ENCODE results near the gene NHERF2. TPM values are rescaled to one million over a fixed set of nuclear protein-coding genes. Genes with fewer than 3 reads are reported as not detected.
A peak's percentile ranks its signal among the peaks of the same experiment; 100 is the strongest.

The NHERF2 gene
- total RNA-seq, 1 experiment from 2014 or later, result 104 TPM

DNA sequence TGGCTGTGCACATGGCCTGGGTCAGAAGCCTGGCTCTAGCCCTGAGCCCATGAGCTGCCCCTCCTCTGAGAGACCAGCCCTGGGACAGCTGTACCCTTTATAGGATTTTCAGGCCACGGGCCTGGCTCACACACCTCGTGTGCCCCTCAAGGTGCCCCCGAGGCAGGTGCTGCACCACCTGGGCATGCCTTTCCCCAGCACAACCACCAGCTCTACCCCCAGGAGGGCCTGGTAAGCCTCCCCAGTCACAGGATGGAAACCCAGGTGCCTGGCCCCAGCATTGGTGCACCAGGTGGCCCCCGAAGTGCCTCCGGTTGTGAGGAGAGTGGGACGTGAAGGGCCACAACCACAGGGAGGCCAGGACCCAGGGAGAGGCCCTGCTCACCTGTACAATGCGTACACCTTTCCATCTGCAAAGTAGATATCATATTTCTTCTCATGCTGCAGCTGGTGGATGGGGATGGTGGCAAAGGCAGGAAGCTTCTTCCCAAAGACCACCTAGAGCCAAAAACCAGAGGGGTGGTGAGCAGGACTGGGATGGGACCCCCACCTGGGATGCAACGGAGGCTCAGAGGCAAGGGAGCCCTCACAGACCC is 23.4 kb upstream of the NHERF2 start:
- intact Hi-C loops (cut with micrococcal nuclease; ENCODE audit: unreplicated experiment), result loop anchor here (10.0 kb wide), 1 partner anchor 251 kb away; the partner anchor contains the start of gene ECI1
- H3K27ac ChIP-seq, result no peak overlapping the region
- no peak overlapping the region for H3K4me2 ChIP-seq
- H3F3A ChIP-seq (ENCODE audit: insufficient read depth, low read depth), result peaks cover 7% of the 10 kb centered on the region; the same call in 1 of the 2 replicates
- H3K79me2 ChIP-seq (ENCODE audit: low read depth), result peaks cover 50% of the 10 kb centered on the region
- POLR2A ChIA-PET (ENCODE audit: unreplicated experiment), result interaction anchor here (0.6 kb wide), 1 partner anchor 137 kb away, joined by 12 read pairs; no protein-coding TSS in a partner anchor
- no peaks in the 10 kb centered on the region for H3K9me3 ChIP-seq (ENCODE audit: insufficient read depth, low read depth)
- BruUV-seq (replicated peaks), result no TSS peak
- 0 out of 2 replicates have a peak, but pooled peaks cover 5% of the 10 kb centered on the region for H3K36me3 ChIP-seq (ENCODE audit: low read depth)
- TF ChIP-seq EZH2 (IDR thresholded peaks at IDR 0.05; ENCODE audit: low read depth), result no peak
- TF ChIP-seq, protein P1, sequence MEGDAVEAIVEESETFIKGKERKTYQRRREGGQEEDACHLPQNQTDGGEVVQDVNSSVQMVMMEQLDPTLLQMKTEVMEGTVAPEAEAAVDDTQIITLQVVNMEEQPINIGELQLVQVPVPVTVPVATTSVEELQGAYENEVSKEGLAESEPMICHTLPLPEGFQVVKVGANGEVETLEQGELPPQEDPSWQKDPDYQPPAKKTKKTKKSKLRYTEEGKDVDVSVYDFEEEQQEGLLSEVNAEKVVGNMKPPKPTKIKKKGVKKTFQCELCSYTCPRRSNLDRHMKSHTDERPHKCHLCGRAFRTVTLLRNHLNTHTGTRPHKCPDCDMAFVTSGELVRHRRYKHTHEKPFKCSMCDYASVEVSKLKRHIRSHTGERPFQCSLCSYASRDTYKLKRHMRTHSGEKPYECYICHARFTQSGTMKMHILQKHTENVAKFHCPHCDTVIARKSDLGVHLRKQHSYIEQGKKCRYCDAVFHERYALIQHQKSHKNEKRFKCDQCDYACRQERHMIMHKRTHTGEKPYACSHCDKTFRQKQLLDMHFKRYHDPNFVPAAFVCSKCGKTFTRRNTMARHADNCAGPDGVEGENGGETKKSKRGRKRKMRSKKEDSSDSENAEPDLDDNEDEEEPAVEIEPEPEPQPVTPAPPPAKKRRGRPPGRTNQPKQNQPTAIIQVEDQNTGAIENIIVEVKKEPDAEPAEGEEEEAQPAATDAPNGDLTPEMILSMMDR (conservative IDR thresholded peaks at IDR 0.05), result no peak
- H4K20me1 ChIP-seq (ENCODE audit: insufficient read depth), result peaks cover 46% of the 10 kb centered on the region
- H3K4me1 ChIP-seq (replicated peaks; ENCODE audit: insufficient read depth), result peaks cover 12% of the 10 kb centered on the region
- no peak overlapping the region for H3K4me3 ChIP-seq
- H3K27me3 ChIP-seq (ENCODE audit: insufficient read depth, low read depth), result no peaks in the 10 kb centered on the region
- CTCF ChIA-PET, result interaction anchor here (0.5 to 1.4 kb wide), 2 partner anchors 137 to 217 kb away, joined by 3 to 6 read pairs; no protein-coding TSS in a partner anchor
- H3K9me2 ChIP-seq (ENCODE audit: insufficient read depth), result no peaks in the 10 kb centered on the region
- H2AFZ ChIP-seq, result no peak overlapping the region
- DNase-seq, result no peak

DNA sequence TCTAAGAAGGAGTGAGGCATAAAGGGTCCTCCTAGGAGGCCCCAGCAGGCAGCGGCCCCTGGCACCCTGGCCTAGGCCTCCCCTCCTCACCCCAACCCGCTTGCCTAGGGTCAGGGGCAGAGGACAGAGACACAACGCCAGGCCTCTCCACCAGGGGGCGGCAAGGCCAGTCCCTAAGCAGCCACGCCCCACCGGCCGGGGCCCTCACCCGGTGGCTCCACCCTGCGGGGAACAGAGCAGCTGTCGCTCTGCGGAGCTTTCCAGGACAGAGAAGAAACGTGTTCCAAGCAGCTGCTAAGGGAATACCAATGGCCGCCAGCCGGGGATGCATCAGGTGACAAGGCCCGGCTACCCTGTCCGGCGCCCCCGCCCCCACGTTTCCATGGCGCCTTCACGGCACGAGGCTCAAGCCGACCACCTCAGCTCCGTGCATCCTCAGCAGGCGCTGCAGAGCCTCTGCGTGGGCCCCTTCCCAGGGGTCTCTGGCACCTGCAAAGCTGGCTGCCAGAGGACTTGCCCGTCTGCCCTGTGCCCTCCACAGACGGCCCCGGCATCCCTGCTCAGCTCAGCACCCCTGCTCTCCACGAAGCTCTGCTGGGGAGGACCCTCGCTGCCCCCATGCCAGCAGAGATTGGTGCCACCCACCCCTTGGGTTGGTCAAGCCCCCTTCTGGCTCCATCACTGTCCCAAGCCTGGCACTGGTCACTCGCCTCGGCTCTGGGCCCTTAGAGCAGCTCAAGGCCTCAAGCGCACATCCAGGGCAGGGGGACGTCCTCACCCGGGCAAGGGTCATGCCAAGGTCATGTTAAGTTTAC is 22.7 kb upstream of the NHERF2 start:
- H3K36me3 ChIP-seq (ENCODE audit: low read depth), result 0 out of 2 replicates have a peak, but pooled peaks cover 5% of the 10 kb centered on the region
- peaks cover 57% of the 10 kb centered on the region for H3K79me2 ChIP-seq (ENCODE audit: low read depth)
- peak; percentile 56 to 82 for DNase-seq
- no peaks in the 10 kb centered on the region for H3K9me2 ChIP-seq (ENCODE audit: insufficient read depth)
- peaks cover 13% of the 10 kb centered on the region for H3K4me1 ChIP-seq (replicated peaks; ENCODE audit: insufficient read depth)
- no TSS peak for BruUV-seq (replicated peaks)
- no peaks in the 10 kb centered on the region for H3K9me3 ChIP-seq (ENCODE audit: insufficient read depth, low read depth)
- H3K27ac ChIP-seq, result no peak overlapping the region
- CTCF ChIA-PET, result interaction anchor here (0.6 to 1.4 kb wide), 3 partner anchors 103 to 151 kb away, joined by 3 to 9 read pairs (median 4); partner anchors contain the start of gene TRAF7
- peaks cover 52% of the 10 kb centered on the region for H4K20me1 ChIP-seq (ENCODE audit: insufficient read depth)
- POLR2A ChIA-PET (ENCODE audit: unreplicated experiment), result interaction anchor here (0.6 kb wide), 2 partner anchors 136 to 151 kb away, joined by 4 to 12 read pairs; partner anchors contain the start of gene TRAF7
- H3K27me3 ChIP-seq (ENCODE audit: insufficient read depth, low read depth), result no peaks in the 10 kb centered on the region
- no peak for TF ChIP-seq EZH2 (IDR thresholded peaks at IDR 0.05; ENCODE audit: low read depth)
- TF ChIP-seq, protein P1 (conservative IDR thresholded peaks at IDR 0.05), result peak; percentile 85
- no peak overlapping the region for H3K4me2 ChIP-seq
- H3F3A ChIP-seq (ENCODE audit: insufficient read depth, low read depth), result peaks cover 14% of the 10 kb centered on the region; the same call in 1 of the 2 replicates
- intact Hi-C loops (cut with micrococcal nuclease; ENCODE audit: unreplicated experiment), result loop anchor here (10.0 kb wide), 1 partner anchor 251 kb away; the partner anchor contains the start of gene ECI1
- no peak overlapping the region for H2AFZ ChIP-seq
- H3K4me3 ChIP-seq, result no peak overlapping the region

DNA sequence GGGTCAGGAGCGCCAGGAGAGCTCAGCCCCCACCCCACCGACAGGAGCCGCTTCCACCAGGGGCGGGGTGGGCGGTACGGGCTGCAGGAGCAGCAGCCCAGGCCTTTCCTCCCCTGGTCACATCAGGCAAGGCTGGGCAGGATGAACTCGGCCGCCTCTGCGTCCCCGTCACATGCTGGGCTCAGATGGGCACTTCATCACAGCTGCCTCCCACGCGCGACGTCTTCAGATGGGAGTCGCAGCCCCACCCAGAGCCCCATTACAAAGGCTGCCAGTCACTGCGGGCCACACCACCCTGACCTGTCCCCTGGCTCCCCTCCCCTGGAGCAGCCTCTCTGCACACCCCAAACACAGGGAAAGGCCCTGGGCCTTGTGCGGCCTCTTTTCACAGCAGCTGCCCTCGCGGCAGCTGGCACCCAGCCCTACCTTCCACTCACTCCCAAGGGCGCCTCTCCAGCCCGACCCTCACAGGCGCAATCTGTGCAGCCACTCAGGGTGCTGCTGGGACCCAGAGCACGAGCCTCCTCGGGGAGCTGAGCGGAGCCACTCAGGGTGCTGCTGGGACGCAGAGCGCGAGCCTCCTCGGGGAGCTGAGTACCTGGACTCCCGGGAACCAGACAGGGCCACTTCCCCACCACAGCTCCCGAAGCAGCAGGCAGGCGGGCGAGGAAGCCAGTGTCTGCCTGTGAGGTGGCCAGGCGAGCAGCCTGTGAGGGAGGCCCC is 21.7 kb upstream of the NHERF2 start:
- Histone ChIP-seq H3K9me2 (ENCODE audit: insufficient read depth) (no peaks in the 10 kb centered on the region), H3K4me2 (no peak overlapping the region), H3K4me3 (no peak overlapping the region), H3K4me1 (replicated peaks; ENCODE audit: insufficient read depth) (peaks cover 13% of the 10 kb centered on the region), H3K9me3 (ENCODE audit: insufficient read depth, low read depth) (no peaks in the 10 kb centered on the region), H3K27ac (no peak overlapping the region), H3K79me2 (ENCODE audit: low read depth) (peaks cover 63% of the 10 kb centered on the region), H4K20me1 (ENCODE audit: insufficient read depth) (peaks cover 51% of the 10 kb centered on the region), H3K36me3 (ENCODE audit: low read depth) (0 out of 2 replicates have a peak, but pooled peaks cover 5% of the 10 kb centered on the region), H3K27me3 (ENCODE audit: insufficient read depth, low read depth) (no peaks in the 10 kb centered on the region), H2AFZ (no peak overlapping the region), H3F3A (ENCODE audit: insufficient read depth, low read depth) (peaks cover 14% of the 10 kb centered on the region; the same call in 1 of the 2 replicates)
- no peak for TF ChIP-seq EZH2 (IDR thresholded peaks at IDR 0.05; ENCODE audit: low read depth)
- TF ChIP-seq, protein P1 (conservative IDR thresholded peaks at IDR 0.05), result no peak
- ChIA-PET CTCF (interaction anchor here (0.5 to 1.4 kb wide), 3 partner anchors 136 to 245 kb away, joined by 3 to 11 read pairs (median 4); partner anchors contain the start of gene TRAF7), POLR2A (ENCODE audit: unreplicated experiment) (no interaction called here)
- DNase-seq, result no peak
- no TSS peak for BruUV-seq (replicated peaks)
- intact Hi-C loops (cut with micrococcal nuclease; ENCODE audit: unreplicated experiment), result loop anchor here (10.0 kb wide), 1 partner anchor 250 kb away; the partner anchor contains the start of gene ECI1

All from PC-9 (cell line).